Kidney epithelial cell (primary cell): Measurements from ENCODE around the gene PHACTR3. TPM values are rescaled to one million over a fixed set of nuclear protein-coding genes. Genes with fewer than 3 reads are reported as not detected.

Source experiments
- DNase-seq: peaks from one replicate; pipeline ENCODE4 v3.0.0-alpha.2; 2010; ENCODE audit warnings: low read depth
- H3K27me3 ChIP-seq: 2 replicates; pipeline ENCODE4 v1.6.0; 2011; ENCODE audit warnings: low read length; ENCODE audit not compliant: control insufficient read depth, insufficient read depth
- H3K36me3 ChIP-seq: 2 replicates; pipeline ENCODE4 v1.5.1; 2011; ENCODE audit warnings: low read length; ENCODE audit not compliant: control insufficient read depth, insufficient read depth
- H3K4me3 ChIP-seq: 2 replicates; pipeline ENCODE4 v1.5.1; 2011; ENCODE audit warnings: low read depth, mild to moderate bottlenecking, control low read depth, low read length
- CTCF ChIP-seq: IDR thresholded peaks from 2 replicates; pipeline ENCODE4 v1.5.1; 2011; ENCODE audit warnings: mild to moderate bottlenecking, moderate library complexity, low read length, control low read depth, inconsistent platforms; ENCODE audit not compliant: insufficient read depth, poor library complexity, severe bottlenecking
- total RNA-seq: library from RNA; depleted of rRNA; stranded (reverse); fragments of >200 nt; gene quantifications from 2 replicates; pipeline ENCODE4 v1.2.3, GENCODE V29; 2015

The PHACTR3 gene
- total RNA-seq, 1 donor from 2014 or later: not detected

- no peak overlapping the region for H3K4me3 ChIP-seq
- no peaks in the 10 kb centered on the region for H3K36me3 ChIP-seq
- no peak for TF ChIP-seq CTCF
- no peak for DNase-seq
- H3K27me3 ChIP-seq: peaks cover 2% of the 10 kb centered on the region
These were observed 19.2 kb downstream of the PHACTR3 start for GRCh38 chr20:59623583-59623982.

- Histone ChIP-seq H3K36me3 (no peaks in the 10 kb centered on the region), H3K27me3 (peaks cover 2% of the 10 kb centered on the region), H3K4me3 (no peak overlapping the region)
- no peak for DNase-seq
- TF ChIP-seq CTCF: no peak
These were observed 20.1 kb downstream of the PHACTR3 start for GRCh38 chr20:59624401-59624800.

GRCh38 chr20:59625214-59625922 lies 21.0 kb downstream of the PHACTR3 start:
- TF ChIP-seq CTCF: no peak
- H3K36me3 ChIP-seq: no peaks in the 10 kb centered on the region
- DNase-seq: no peak
- H3K27me3 ChIP-seq: peaks cover 2% of the 10 kb centered on the region
- no peak overlapping the region for H3K4me3 ChIP-seq

GRCh38 chr20:59627298-59627697 lies 23.0 kb downstream of the PHACTR3 start:
- Histone ChIP-seq H3K27me3 (peaks cover 2% of the 10 kb centered on the region), H3K36me3 (no peaks in the 10 kb centered on the region), H3K4me3 (no peak overlapping the region)
- no peak for TF ChIP-seq CTCF
- DNase-seq: no peak

GRCh38 chr20:59628171-59628570 lies 23.8 kb downstream of the PHACTR3 start:
- no peak for DNase-seq
- no peak for TF ChIP-seq CTCF
- H3K4me3 ChIP-seq: no peak overlapping the region
- no peaks in the 10 kb centered on the region for H3K36me3 ChIP-seq
- peaks cover 2% of the 10 kb centered on the region for H3K27me3 ChIP-seq

GRCh38 chr20:59629141-59630045 lies 25.1 kb downstream of the PHACTR3 start:
- no peak for TF ChIP-seq CTCF
- no peaks in the 10 kb centered on the region for H3K36me3 ChIP-seq
- H3K27me3 ChIP-seq: peaks cover 2% of the 10 kb centered on the region

More at GRCh38 chr20:59629141-59630045, 25.1 kb downstream of the PHACTR3 start:
- no peak overlapping the region for H3K4me3 ChIP-seq
- no peak for DNase-seq
